HCT116 (cell line): Measurements from ENCODE around the gene KIF12. TPM values are rescaled to one million over a fixed set of nuclear protein-coding genes. Genes with fewer than 3 reads are reported as not detected.

Experiments
- ATAC-seq: fragments of 200-7000 bp; cut with Tn5 transposase; 2 replicates; pipeline ENCODE4 v1.9.1; 2020; ENCODE audit warnings: mild to moderate bottlenecking, moderate library complexity
- BruUV-seq: library from RNA; stranded (reverse); fragments of 400-500 nt; replicated peaks from 2 replicates; lab custom pipeline; 2021; lab: Mats Ljungman, UMichigan
- CTCF ChIA-PET: fragments of 300-600 bp; sonication (Branson Sonifier 250); formaldehyde crosslinking; loops from one replicate; lab custom pipeline; 2021; ENCODE audit warnings: antibody characterized with exemption; lab: Charles Lee
- POLR2A ChIA-PET: fragments of 300-600, 350-600 bp; sonication (Branson Sonifier 250); formaldehyde crosslinking; loops from one replicate; lab custom pipeline; 2021; ENCODE audit warnings: antibody characterized with exemption; lab: Charles Lee
- RAD21 ChIA-PET, 2 experiments: fragments of 300-600 bp; sonication (Branson Sonifier 250); formaldehyde crosslinking; loops; one replicate each; lab custom pipeline; 2023; ENCODE audit warnings: low total read pairs in 2 of 2; ENCODE audit not compliant: uncharacterized antibody in 2 of 2, unreplicated experiment in 2 of 2, low non-redundant PET in 1 of 2; lab: Charles Lee
- DNase-seq: peaks from one replicate; pipeline ENCODE4 v3.0.0-alpha.2; 2010; ENCODE audit warnings: low read depth, low spot score
- H2AFZ ChIP-seq: fragments of 200-600 bp; shearing (Covaris generic), sonication (generic); 2 replicates; pipeline ENCODE4 v1.6.1; 2017; ENCODE audit warnings: low read depth, mixed run types, mixed read lengths, antibody characterized with exemption, low read length; ENCODE audit not compliant: poor library complexity, severe bottlenecking
- H3K27ac ChIP-seq: 2 replicates; pipeline ENCODE4 v1.5.1; 2012; ENCODE audit warnings: low read depth, low read length
- H3K27me3 ChIP-seq: fragments of 200-600 bp; sonication (generic); 2 replicates; pipeline ENCODE4 v1.6.1; 2016; ENCODE audit warnings: mixed run types, low read length, mixed read lengths; ENCODE audit not compliant: insufficient read depth
- H3K36me3 ChIP-seq, 2 experiments: fragments of 200-500 bp in 1 of 2; fragments of 200-600 bp in 1 of 2; sonication (Bioruptor generic) in 1 of 2; sonication (generic) in 1 of 2; 2 replicates each; pipeline versions ENCODE4 v1.5.1 to v1.6.1; 2014 to 2016; ENCODE audit warnings: low read length in 2 of 2, inconsistent platforms in 1 of 2, mixed read lengths in 1 of 2, mixed run types in 1 of 2; ENCODE audit not compliant: insufficient read depth in 2 of 2, control insufficient read depth in 1 of 2
- H3K4me1 ChIP-seq, 2 experiments: fragments of 200-600 bp in 1 of 2; sonication (generic) in 1 of 2; 2 replicates each; pipeline versions ENCODE4 v1.5.1 to v1.6.1; 2012 to 2017; ENCODE audit warnings: low read length in 2 of 2, inconsistent platforms in 1 of 2, mild to moderate bottlenecking in 1 of 2, mixed read lengths in 1 of 2, mixed run types in 1 of 2, moderate library complexity in 1 of 2; ENCODE audit not compliant: insufficient read depth in 2 of 2, control insufficient read depth in 1 of 2
- H3K4me2 ChIP-seq: fragments of 200-600 bp; sonication (generic); 2 replicates; pipeline ENCODE4 v1.6.1; 2017; ENCODE audit warnings: mixed run types, low read length, mixed read lengths
- H3K4me3 ChIP-seq, 2 experiments: fragments of 200-600 bp in 1 of 2; sonication (generic) in 1 of 2; replicated peaks in 1 of 2; 2 replicates each; pipeline ENCODE4 v1.5.1; 2011 to 2016; ENCODE audit warnings: low read length in 2 of 2, control low read depth in 1 of 2, low read depth in 1 of 2, mild to moderate bottlenecking in 1 of 2, mixed read lengths in 1 of 2, mixed run types in 1 of 2
- H3K79me2 ChIP-seq: fragments of 200-600 bp; sonication (generic); 2 replicates; pipeline ENCODE4 v1.6.1; 2017; ENCODE audit warnings: mild to moderate bottlenecking, mixed run types, low read length, moderate library complexity, mixed read lengths; ENCODE audit not compliant: insufficient read depth
- H3K9ac ChIP-seq: fragments of 200-600 bp; sonication (generic); 2 replicates; pipeline ENCODE4 v1.6.1; 2016; ENCODE audit warnings: low read length, mixed read lengths
- H3K9me2 ChIP-seq: fragments of 200-600 bp; sonication (generic), shearing (Covaris generic); 2 replicates; pipeline ENCODE4 v1.6.1; 2017; ENCODE audit warnings: mixed run types, mild to moderate bottlenecking, moderate library complexity; ENCODE audit not compliant: insufficient read depth
- H3K9me3 ChIP-seq, 2 experiments: fragments of 200-500 bp in 1 of 2; fragments of 200-600 bp in 1 of 2; sonication (Bioruptor generic) in 1 of 2; sonication (generic) in 1 of 2; 2 replicates each; pipeline ENCODE4 v1.6.1; 2014 to 2017; ENCODE audit warnings: low read length in 2 of 2, mixed read lengths in 2 of 2, inconsistent platforms in 1 of 2, low read depth in 1 of 2, mild to moderate bottlenecking in 1 of 2, mixed run types in 1 of 2, moderate library complexity in 1 of 2; ENCODE audit not compliant: control insufficient read depth in 1 of 2, insufficient read depth in 1 of 2
- H4K20me1 ChIP-seq: fragments of 200-600 bp; sonication (generic), shearing (Covaris generic); 2 replicates; pipeline ENCODE4 v1.6.1; 2017; ENCODE audit warnings: mixed run types, mild to moderate bottlenecking, moderate library complexity; ENCODE audit not compliant: insufficient read depth
- CBX3 ChIP-seq: IDR thresholded peaks from 2 replicates; pipeline ENCODE4 v1.6.1; 2012; ENCODE audit warnings: low read depth
- CEBPB ChIP-seq: IDR thresholded peaks from 2 replicates; pipeline ENCODE4 v1.6.1; 2012; ENCODE audit warnings: low read depth
- EGR1 ChIP-seq: IDR thresholded peaks from 2 replicates; pipeline ENCODE4 v1.6.1; 2012; ENCODE audit warnings: low read depth
- FOSL1 ChIP-seq: IDR thresholded peaks from 2 replicates; pipeline ENCODE4 v1.6.1; 2012; ENCODE audit warnings: low read depth
- POLR2AphosphoS5 ChIP-seq: IDR thresholded peaks from 2 replicates; pipeline ENCODE4 v1.6.1; 2011; ENCODE audit warnings: mild to moderate bottlenecking, low read depth, low read length, moderate library complexity
- SIN3A ChIP-seq: IDR thresholded peaks from 2 replicates; pipeline ENCODE4 v1.6.1; 2012; ENCODE audit warnings: low read depth
- TCF7L2 ChIP-seq: IDR thresholded peaks from 2 replicates; pipeline ENCODE4 v1.7.0; 2011; ENCODE audit warnings: borderline replicate concordance, inconsistent platforms; ENCODE audit not compliant: insufficient read depth, insufficient read length; ENCODE audit errors: extremely low read depth
- YY1 ChIP-seq: IDR thresholded peaks from 2 replicates; pipeline ENCODE4 v1.6.1; 2011; ENCODE audit warnings: low read length, low read depth, moderate library complexity, mild to moderate bottlenecking; ENCODE audit not compliant: insufficient replicate concordance; ENCODE audit errors: extremely low read depth
- ZNF274 ChIP-seq: fragments of 200-500 bp; sonication (Bioruptor generic); IDR thresholded peaks from 2 replicates; pipeline ENCODE4 v1.6.1; 2014; ENCODE audit warnings: mild to moderate bottlenecking, low read depth, low read length, inconsistent platforms
- intact Hi-C: fragments of 100-400 bp; cut with micrococcal nuclease; formaldehyde crosslinking; loops from 2 replicates; pipeline ENCODE4 v1.10.0; 2022
- total RNA-seq: library from RNA; stranded (reverse); gene quantifications from one replicate; pipeline ENCODE4 v1.2.1, GENCODE V29; 2021; ENCODE audit not compliant: unreplicated experiment
- TF ChIP-seq, protein P1 (sequence below): IDR thresholded peaks from 2 replicates; pipeline ENCODE4 v1.6.1; 2012; ENCODE audit warnings: low read depth
- TF ChIP-seq, protein P2 (sequence below): IDR thresholded peaks from 2 replicates; pipeline ENCODE4 v1.6.1; 2012

Gene KIF12
- total RNA-seq, 1 experiment from 2014 or later = 6.4 TPM

DNA sequence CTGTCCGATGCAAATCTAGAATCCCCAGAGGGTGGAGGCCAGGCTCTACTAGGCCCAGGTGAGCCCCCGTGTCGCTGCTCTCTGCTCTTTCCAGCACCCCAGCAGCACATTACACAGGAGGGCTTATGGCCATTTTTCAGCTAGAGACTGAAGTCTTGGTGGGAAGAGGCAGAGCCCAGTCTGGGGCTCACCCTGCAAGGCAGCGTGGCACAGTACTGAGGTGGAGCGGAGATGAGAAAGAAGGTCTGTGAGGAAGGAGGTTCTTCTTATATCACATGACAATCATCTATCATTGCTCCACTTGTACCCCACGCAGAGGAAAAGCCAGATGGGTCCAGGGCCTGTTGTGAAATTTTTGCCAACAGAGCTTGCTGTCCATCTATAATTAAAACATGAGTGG lies 10.0 kb upstream of the KIF12 start:
- TF ChIP-seq ZNF274 (no peak), POLR2AphosphoS5 (no peak), FOSL1 (no peak), CBX3 (no peak), YY1 (no peak), EGR1 (no peak), SIN3A (no peak), TCF7L2 (no peak), CEBPB (no peak)
- TF ChIP-seq, protein P1, sequence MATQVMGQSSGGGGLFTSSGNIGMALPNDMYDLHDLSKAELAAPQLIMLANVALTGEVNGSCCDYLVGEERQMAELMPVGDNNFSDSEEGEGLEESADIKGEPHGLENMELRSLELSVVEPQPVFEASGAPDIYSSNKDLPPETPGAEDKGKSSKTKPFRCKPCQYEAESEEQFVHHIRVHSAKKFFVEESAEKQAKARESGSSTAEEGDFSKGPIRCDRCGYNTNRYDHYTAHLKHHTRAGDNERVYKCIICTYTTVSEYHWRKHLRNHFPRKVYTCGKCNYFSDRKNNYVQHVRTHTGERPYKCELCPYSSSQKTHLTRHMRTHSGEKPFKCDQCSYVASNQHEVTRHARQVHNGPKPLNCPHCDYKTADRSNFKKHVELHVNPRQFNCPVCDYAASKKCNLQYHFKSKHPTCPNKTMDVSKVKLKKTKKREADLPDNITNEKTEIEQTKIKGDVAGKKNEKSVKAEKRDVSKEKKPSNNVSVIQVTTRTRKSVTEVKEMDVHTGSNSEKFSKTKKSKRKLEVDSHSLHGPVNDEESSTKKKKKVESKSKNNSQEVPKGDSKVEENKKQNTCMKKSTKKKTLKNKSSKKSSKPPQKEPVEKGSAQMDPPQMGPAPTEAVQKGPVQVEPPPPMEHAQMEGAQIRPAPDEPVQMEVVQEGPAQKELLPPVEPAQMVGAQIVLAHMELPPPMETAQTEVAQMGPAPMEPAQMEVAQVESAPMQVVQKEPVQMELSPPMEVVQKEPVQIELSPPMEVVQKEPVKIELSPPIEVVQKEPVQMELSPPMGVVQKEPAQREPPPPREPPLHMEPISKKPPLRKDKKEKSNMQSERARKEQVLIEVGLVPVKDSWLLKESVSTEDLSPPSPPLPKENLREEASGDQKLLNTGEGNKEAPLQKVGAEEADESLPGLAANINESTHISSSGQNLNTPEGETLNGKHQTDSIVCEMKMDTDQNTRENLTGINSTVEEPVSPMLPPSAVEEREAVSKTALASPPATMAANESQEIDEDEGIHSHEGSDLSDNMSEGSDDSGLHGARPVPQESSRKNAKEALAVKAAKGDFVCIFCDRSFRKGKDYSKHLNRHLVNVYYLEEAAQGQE = no peak
- TF ChIP-seq, protein P2, sequence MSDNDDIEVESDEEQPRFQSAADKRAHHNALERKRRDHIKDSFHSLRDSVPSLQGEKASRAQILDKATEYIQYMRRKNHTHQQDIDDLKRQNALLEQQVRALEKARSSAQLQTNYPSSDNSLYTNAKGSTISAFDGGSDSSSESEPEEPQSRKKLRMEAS = no peak
- Histone ChIP-seq H3K9me3 (no peaks in the 10 kb centered on the region), H3K27me3 (0 out of 2 replicates have a peak, but pooled peaks cover 7% of the 10 kb centered on the region), H4K20me1 (no peaks in the 10 kb centered on the region), H3K27ac (no peak overlapping the region), H3K4me3 (no peak overlapping the region), H3K36me3 (no peaks in the 10 kb centered on the region), H3K9me2 (no peaks in the 10 kb centered on the region), H3K4me2 (no peak overlapping the region), H3K79me2 (no peaks in the 10 kb centered on the region), H3K4me1 (no peaks in the 10 kb centered on the region), H3K9ac (no peak overlapping the region), H2AFZ (no peak overlapping the region)
- no TSS peak for BruUV-seq
- ATAC-seq (no peak), DNase-seq (no peak)
- ChIA-PET CTCF (interaction anchor here (1.1 to 5.6 kb wide), 7 partner anchors 26 to 205 kb away, joined by 3 to 120 read pairs (median 9); no protein-coding TSS in a partner anchor), POLR2A (no interaction called here), RAD21 (interaction anchor here (1.0 to 1.3 kb wide), 3 partner anchors 162 to 182 kb away, joined by 3 to 19 read pairs (median 3); no protein-coding TSS in a partner anchor)
- intact Hi-C loops = loop anchor here (5.0 kb wide), 1 partner anchor 168 kb away; no protein-coding TSS in a partner anchor
